IMR-90 (cell line): Measurements from ENCODE around the gene CDC5L. TPM values are rescaled to one million over a fixed set of nuclear protein-coding genes. Genes with fewer than 3 reads are reported as not detected.

ENCODE experiments used
- ATAC-seq: fragments of 200-7000 bp; cut with Tn5 transposase; 2 replicates; pipeline ENCODE4 v1.9.1; 2020; ENCODE audit warnings: low read depth, mild to moderate bottlenecking, moderate library complexity
- BruUV-seq: library from RNA; stranded (reverse); fragments of 400-500 nt; replicated peaks from 2 replicates; lab custom pipeline; 2021; lab: Mats Ljungman, UMichigan
- CTCF ChIA-PET: fragments of 300-600 bp; formaldehyde crosslinking; extraction: SDS; loops from one replicate; lab custom pipeline; 2021; ENCODE audit warnings: antibody characterized with exemption; lab: Yijun Ruan, JAX
- POLR2A ChIA-PET: fragments of 300-600 bp; sonication (Branson Sonifier 250); formaldehyde crosslinking; loops from one replicate; lab custom pipeline; 2022; ENCODE audit warnings: antibody characterized with exemption; ENCODE audit not compliant: unreplicated experiment; lab: Charles Lee
- DNase-seq: peaks from one replicate; pipeline ENCODE4 v3.0.0; 2013
- H2AFZ ChIP-seq: replicated peaks from 2 replicates; pipeline ENCODE3; 2013; ENCODE audit warnings: low read length, mild to moderate bottlenecking; ENCODE audit not compliant: poor library complexity
- H2AK5ac ChIP-seq: 2 replicates; pipeline ENCODE4 v1.6.1; 2013; ENCODE audit warnings: low read depth, low read length, inconsistent platforms
- H2AK9ac ChIP-seq: replicated peaks from 2 replicates; pipeline ENCODE3; 2013; ENCODE audit warnings: mild to moderate bottlenecking, low read depth, low read length, moderate library complexity; ENCODE audit not compliant: poor library complexity
- H2BK120ac ChIP-seq: 2 replicates; pipeline ENCODE4 v1.6.1; 2013; ENCODE audit warnings: low read depth, low read length, inconsistent platforms
- H2BK15ac ChIP-seq: 3 replicates; pipeline ENCODE4 v1.6.1; 2013; ENCODE audit warnings: low read depth, low read length, inconsistent platforms
- H2BK20ac ChIP-seq: 2 replicates; pipeline ENCODE4 v1.6.1; 2013; ENCODE audit warnings: low read depth, mild to moderate bottlenecking, inconsistent platforms, low read length, moderate library complexity
- H2BK5ac ChIP-seq: 2 replicates; pipeline ENCODE4 v1.6.1; 2013; ENCODE audit warnings: mild to moderate bottlenecking, low read depth, low read length, inconsistent platforms; ENCODE audit not compliant: poor library complexity, severe bottlenecking
- H3K14ac ChIP-seq: replicated peaks from 2 replicates; pipeline ENCODE4 v1.6.1; 2013; ENCODE audit warnings: low read depth, low read length, inconsistent platforms
- H3K18ac ChIP-seq: 2 replicates; pipeline ENCODE4 v1.6.1; 2013; ENCODE audit warnings: low read depth, low read length, control low read depth
- H3K23ac ChIP-seq: 2 replicates; pipeline ENCODE4 v1.6.1; 2013; ENCODE audit warnings: low read depth, low read length, inconsistent platforms
- H3K27ac ChIP-seq: 2 replicates; pipeline ENCODE4 v1.5.1; 2013; ENCODE audit warnings: mild to moderate bottlenecking, control low read depth, low read length; ENCODE audit not compliant: insufficient read depth
- H3K27me3 ChIP-seq: 2 replicates; pipeline ENCODE4 v1.6.1; 2013; ENCODE audit warnings: low read length; ENCODE audit not compliant: control insufficient read depth, insufficient read depth
- H3K36me3 ChIP-seq: 2 replicates; pipeline ENCODE4 v1.6.1; 2013; ENCODE audit warnings: low read length, mixed read lengths; ENCODE audit not compliant: control insufficient read depth, insufficient read depth
- H3K4ac ChIP-seq: 2 replicates; pipeline ENCODE4 v1.6.1; 2013; ENCODE audit warnings: low read depth, low read length, inconsistent platforms
- H3K4me1 ChIP-seq: 2 replicates; pipeline ENCODE4 v1.6.1; 2013; ENCODE audit warnings: low read length, mixed read lengths; ENCODE audit not compliant: control insufficient read depth, insufficient read depth
- H3K4me2 ChIP-seq: 2 replicates; pipeline ENCODE4 v1.6.1; 2013; ENCODE audit warnings: low read depth, mild to moderate bottlenecking, control low read depth, low read length, moderate library complexity
- H3K4me3 ChIP-seq: 2 replicates; pipeline ENCODE4 v1.5.1; 2013; ENCODE audit warnings: low read depth, mild to moderate bottlenecking, control low read depth, low read length, moderate library complexity; ENCODE audit not compliant: insufficient read depth
- H3K56ac ChIP-seq: 2 replicates; pipeline ENCODE4 v1.6.1; 2013; ENCODE audit warnings: low read length, inconsistent platforms; ENCODE audit not compliant: insufficient read depth; ENCODE audit errors: extremely low read depth
- H3K79me1 ChIP-seq, 2 experiments: 2 replicates each; pipeline ENCODE4 v1.6.1; 2013; ENCODE audit warnings: low read length in 2 of 2, inconsistent platforms in 1 of 2, low read depth in 1 of 2
- H3K9ac ChIP-seq: 2 replicates; pipeline ENCODE4 v1.6.1; 2013; ENCODE audit warnings: low read depth, low read length, control low read depth
- H3K9me1 ChIP-seq: 2 replicates; pipeline ENCODE4 v1.6.1; 2013; ENCODE audit warnings: low read length, inconsistent platforms; ENCODE audit not compliant: insufficient read depth
- H3K9me3 ChIP-seq: 2 replicates; pipeline ENCODE4 v1.6.1; 2013; ENCODE audit warnings: low read length; ENCODE audit not compliant: control insufficient read depth, insufficient read depth
- H4K20me1 ChIP-seq: 2 replicates; pipeline ENCODE4 v1.6.1; 2013; ENCODE audit warnings: low read length, inconsistent platforms; ENCODE audit not compliant: insufficient read depth
- H4K5ac ChIP-seq: 2 replicates; pipeline ENCODE4 v1.6.1; 2013; ENCODE audit warnings: mild to moderate bottlenecking, low read depth, low read length, control low read depth
- H4K8ac ChIP-seq, 2 experiments: 2 replicates each; pipeline ENCODE4 v1.6.1; 2013; ENCODE audit warnings: low read depth in 2 of 2, low read length in 2 of 2, control low read depth in 1 of 2, inconsistent platforms in 1 of 2
- H4K91ac ChIP-seq: 2 replicates; pipeline ENCODE4 v1.6.1; 2013; ENCODE audit warnings: low read depth, low read length, inconsistent platforms; ENCODE audit not compliant: insufficient read depth
- CHD1 ChIP-seq: IDR thresholded peaks from 2 replicates; pipeline ENCODE4 v1.6.1; 2012; ENCODE audit warnings: low read depth, low read length, improper control_type of control experiment
- CTCF ChIP-seq: conservative IDR thresholded peaks from 2 replicates; pipeline ENCODE4 v1.5.1; 2012; ENCODE audit warnings: mild to moderate bottlenecking, low read depth, low read length, improper control_type of control experiment
- ELK1 ChIP-seq: fragments of 150-350 bp; IDR thresholded peaks from 2 replicates; pipeline ENCODE4 v1.6.1; 2016; ENCODE audit warnings: low read depth, mild to moderate bottlenecking, low read length, moderate library complexity, borderline replicate concordance
- FOS ChIP-seq: fragments of 150-350 bp; IDR thresholded peaks from 2 replicates; pipeline ENCODE4 v1.6.1; 2016; ENCODE audit warnings: low read depth, low read length
- NFE2L2 ChIP-seq: fragments of 150-350 bp; IDR thresholded peaks from 2 replicates; pipeline ENCODE4 v1.6.1; 2016; ENCODE audit warnings: low read depth, mild to moderate bottlenecking, low read length
- SMC3 ChIP-seq: fragments of 150-350 bp; IDR thresholded peaks from 2 replicates; pipeline ENCODE4 v1.6.1; 2016; ENCODE audit warnings: low read depth, mild to moderate bottlenecking, antibody characterized with exemption, low read length, moderate library complexity
- WGBS, 2 experiments: methylation state at CpG; one replicate each; pipeline versions ENCODE4 v1.1.5 to v1.1.7; 2013; ENCODE audit warnings: missing lambda C conversion rate in 2 of 2; ENCODE audit not compliant: insufficient read length in 1 of 2; ENCODE audit errors: extremely low coverage in 2 of 2; 5-methylcytosine and 5-hydroxymethylcytosine counted together
- dilution Hi-C: fragments of 300-500 bp; cut with HindIII; formaldehyde crosslinking; loops from one replicate; pipeline ENCODE4 v1.14.3; 2018; ENCODE audit warnings: low sequenced_read_pairs; ENCODE audit not compliant: unreplicated experiment
- in situ Hi-C: fragments of 300-500 bp; cut with MboI; formaldehyde crosslinking; loops from 3 replicates; pipeline ENCODE4 v1.14.3; 2019; ENCODE audit warnings: low sequenced_read_pairs, inconsistent platforms, mixed read lengths
- intact Hi-C: fragments of 100-400 bp; cut with micrococcal nuclease; formaldehyde crosslinking; loops from 2 replicates; pipeline ENCODE4 v1.10.0; 2022
- polyA plus RNA-seq, 3 experiments: library from polyadenylated mRNA; depleted of rRNA; stranded (reverse); fragments of >200 nt; gene quantifications; 2 replicates each; pipeline ENCODE4 v1.2.3, GENCODE V29; 2012; ENCODE audit warnings: low replicate concordance in 1 of 3
- total RNA-seq: library from RNA; depleted of rRNA; stranded (reverse); fragments of >200 nt; gene quantifications from 2 replicates; pipeline ENCODE4 v1.2.3, GENCODE V29; 2012

CDC5L gene
- total and polyA plus RNA-seq, 2 of the 4 experiments (the other 2 are of a cell fraction), result 9.9 to 17.7 TPM

- Histone ChIP-seq H3K4me2 (no peak overlapping the region), H2AFZ (no peak overlapping the region), H3K79me1 (no peaks in the 10 kb centered on the region), H3K4ac (no peak overlapping the region), H3K4me1 (no peaks in the 10 kb centered on the region), H2AK5ac (no peak overlapping the region), H3K56ac (no peak overlapping the region), H2BK120ac (no peak overlapping the region), H3K27ac (no peak overlapping the region), H2BK15ac (no peak overlapping the region), H3K9me1 (no peaks in the 10 kb centered on the region), H3K27me3 (peaks cover 32% of the 10 kb centered on the region), H3K23ac (no peak overlapping the region), H2AK9ac (no peak overlapping the region), H4K91ac (no peak overlapping the region), H2BK20ac (no peak overlapping the region), H4K20me1 (no peaks in the 10 kb centered on the region), H3K14ac (no peak overlapping the region), H4K8ac (no peak overlapping the region), H3K9ac (no peak overlapping the region), H3K36me3 (no peaks in the 10 kb centered on the region), H3K18ac (no peak overlapping the region), H2BK5ac (no peak overlapping the region), H3K9me3 (peaks cover 2% of the 10 kb centered on the region), H4K5ac (no peak overlapping the region), H3K4me3 (no peak overlapping the region)
- CTCF ChIA-PET, result no interaction called here
- POLR2A ChIA-PET, result no interaction called here
- dilution Hi-C loops, result no loop called here
- BruUV-seq, result no TSS peak
- in situ Hi-C loops, result no loop called here
- no peak for DNase-seq
- WGBS, 2 experiments, result 100% methylated on average over 1 of the region's 3 CpGs; no CpG with 5 or more reads in 1 of the 2 experiments
- ATAC-seq, result no peak
- intact Hi-C loops, result no loop called here
- no peak for TF ChIP-seq SMC3
- no peak for TF ChIP-seq FOS
- TF ChIP-seq CTCF, result no peak
- no peak for TF ChIP-seq NFE2L2
- TF ChIP-seq ELK1, result no peak
- no peak for TF ChIP-seq CHD1
Measured at GRCh38 chr6:44359973-44360372, 27.5 kb upstream of the CDC5L start.
